Activated CD4-positive, alpha-beta T cell treated with anti-CD3 and anti-CD28 coated beads, Interleukin-2, amount 10 ng/mL, durations not matched to agents 7 days and 5 days (primary cell): ENCODE measurements around the gene TSTD2. TPM values are rescaled to one million over a fixed set of nuclear protein-coding genes. Genes with fewer than 3 reads are reported as not detected.
"Not testable (repeated sequence)": the region's sequence is repeated elsewhere in the genome, so short reads cannot be mapped to it uniquely, and the experiment has no call there.

Experiments used
- CTCF ChIA-PET: fragments of 350-600 bp; sonication (Branson Sonifier 250); formaldehyde crosslinking; loops from one replicate; lab custom pipeline; 2021; ENCODE audit warnings: antibody characterized with exemption; lab: Charles Lee
- POLR2A ChIA-PET: fragments of 350-600 bp; sonication (Branson Sonifier 250); formaldehyde crosslinking; loops from one replicate; lab custom pipeline; 2021; ENCODE audit warnings: antibody characterized with exemption; lab: Charles Lee
- DNase-seq: peaks from one replicate; pipeline ENCODE4 v3.0.0-alpha.2; 2020
- H3K27ac Mint-ChIP-seq: one replicate; pipeline ENCODE4 v1.8.0; 2021; ENCODE audit warnings: mild to moderate bottlenecking, moderate library complexity, mixed read lengths
- H3K27me3 Mint-ChIP-seq: one replicate; pipeline ENCODE4 v1.8.0; 2021; ENCODE audit warnings: mixed read lengths
- H3K36me3 Mint-ChIP-seq: one replicate; pipeline ENCODE4 v1.8.0; 2021; ENCODE audit warnings: low read depth, mixed read lengths
- H3K4me1 Mint-ChIP-seq: one replicate; pipeline ENCODE4 v1.8.0; 2021; ENCODE audit warnings: mixed read lengths
- H3K4me3 Mint-ChIP-seq: one replicate; pipeline ENCODE4 v1.8.0; 2021; ENCODE audit warnings: mild to moderate bottlenecking, moderate library complexity, mixed read lengths
- H3K9me3 Mint-ChIP-seq: one replicate; pipeline ENCODE4 v1.8.0; 2021; ENCODE audit warnings: mixed read lengths
- total RNA-seq, 2 experiments: library from RNA; stranded (reverse); gene quantifications; one replicate each; pipeline ENCODE4 v1.2.3, GENCODE V29; 2021

The TSTD2 gene
- total RNA-seq, 2 experiments from 2014 or later = 14.1 to 17.2 TPM

DNA sequence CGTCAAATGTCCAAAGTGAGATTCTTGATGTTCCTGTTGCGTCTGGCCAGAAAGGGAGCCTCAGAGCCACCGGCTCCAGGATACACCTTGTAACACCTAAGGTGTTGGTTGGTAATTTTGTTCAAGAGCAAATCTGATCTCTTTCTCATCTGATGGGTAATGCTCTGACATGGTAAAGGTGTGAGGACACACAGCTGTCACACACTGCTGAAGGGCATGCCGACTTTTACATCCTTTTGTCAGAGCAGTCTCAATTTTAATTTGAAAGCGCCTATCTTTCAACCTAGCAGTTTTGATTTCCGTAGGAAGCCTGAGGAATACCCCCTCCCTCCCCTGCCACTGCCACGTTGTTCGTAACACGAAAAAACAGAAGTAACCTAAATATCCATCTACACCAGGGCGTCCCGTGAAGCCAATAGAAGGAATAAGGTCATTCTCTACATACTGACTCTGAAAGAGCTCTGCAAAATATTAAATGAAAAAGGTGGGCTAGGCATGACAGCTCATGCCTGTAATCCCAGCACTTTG, 57.4 kb downstream of the TSTD2 start:
- POLR2A ChIA-PET = interaction anchor here (0.7 kb wide), 1 partner anchor 709 kb away, joined by 4 read pairs; no protein-coding TSS in a partner anchor
- DNase-seq = no peak

DNA sequence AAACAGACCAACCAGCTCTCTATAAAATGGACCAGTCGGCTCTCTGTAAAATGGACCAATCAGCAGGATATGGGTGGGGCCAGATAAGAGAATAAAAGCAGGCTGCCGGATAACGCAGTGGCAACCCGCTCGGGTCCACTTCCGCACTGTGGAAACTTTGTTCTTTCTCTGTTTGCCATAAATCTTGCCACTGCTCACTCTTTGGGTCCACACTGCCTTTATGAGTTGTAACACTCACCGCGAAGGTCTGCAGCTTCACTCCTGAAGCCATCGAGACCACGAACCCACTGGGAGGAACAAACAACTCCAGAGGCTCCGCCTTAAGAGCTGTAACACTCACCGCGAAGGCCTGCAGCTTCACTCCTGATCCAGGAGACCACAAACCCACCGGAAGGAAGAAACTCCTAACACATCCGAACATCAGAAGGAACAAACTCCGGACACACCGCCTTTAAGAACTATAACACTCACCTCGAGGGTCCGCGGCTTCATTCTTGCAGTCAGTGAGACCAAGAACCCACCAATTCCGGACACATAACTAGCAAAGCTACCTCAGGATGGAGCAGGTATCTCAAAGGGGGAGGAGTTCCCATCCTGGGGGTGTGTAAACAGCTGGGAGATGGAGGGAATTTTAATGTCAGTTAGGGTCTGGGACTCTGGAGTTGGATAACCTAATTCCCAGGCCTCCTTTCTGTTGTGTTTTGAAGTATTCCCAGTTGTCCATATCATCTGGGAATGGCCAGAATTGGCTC, 58.1 kb downstream of the TSTD2 start:
- H3K27ac Mint-ChIP-seq = peak overlapping the region; percentile 69
- H3K36me3 Mint-ChIP-seq, POLR2A ChIA-PET, H3K9me3 Mint-ChIP-seq, H3K27me3 Mint-ChIP-seq: not testable (repeated sequence)
- peak overlapping the region; percentile 70 for H3K4me3 Mint-ChIP-seq
- CTCF ChIA-PET = interaction anchor here (2.9 kb wide), 1 partner anchor 23 kb away, joined by 13 read pairs; no protein-coding TSS in a partner anchor
- H3K4me1 Mint-ChIP-seq = peaks cover 16% of the 10 kb centered on the region
- peak; percentile 47 for DNase-seq

More for the DNA sequence above, 57.4 kb downstream of the TSTD2 start:
- no peaks in the 10 kb centered on the region for H3K36me3 Mint-ChIP-seq
- peaks cover 16% of the 10 kb centered on the region for H3K4me1 Mint-ChIP-seq
- H3K9me3 Mint-ChIP-seq = peaks cover 5% of the 10 kb centered on the region
- H3K27ac Mint-ChIP-seq = no peak overlapping the region
- no peak overlapping the region for H3K4me3 Mint-ChIP-seq
- CTCF ChIA-PET = interaction anchor here (1.1 to 2.9 kb wide), 3 partner anchors 23 to 58 kb away, joined by 3 to 13 read pairs (median 3); no protein-coding TSS in a partner anchor
- no peaks in the 10 kb centered on the region for H3K27me3 Mint-ChIP-seq

DNA sequence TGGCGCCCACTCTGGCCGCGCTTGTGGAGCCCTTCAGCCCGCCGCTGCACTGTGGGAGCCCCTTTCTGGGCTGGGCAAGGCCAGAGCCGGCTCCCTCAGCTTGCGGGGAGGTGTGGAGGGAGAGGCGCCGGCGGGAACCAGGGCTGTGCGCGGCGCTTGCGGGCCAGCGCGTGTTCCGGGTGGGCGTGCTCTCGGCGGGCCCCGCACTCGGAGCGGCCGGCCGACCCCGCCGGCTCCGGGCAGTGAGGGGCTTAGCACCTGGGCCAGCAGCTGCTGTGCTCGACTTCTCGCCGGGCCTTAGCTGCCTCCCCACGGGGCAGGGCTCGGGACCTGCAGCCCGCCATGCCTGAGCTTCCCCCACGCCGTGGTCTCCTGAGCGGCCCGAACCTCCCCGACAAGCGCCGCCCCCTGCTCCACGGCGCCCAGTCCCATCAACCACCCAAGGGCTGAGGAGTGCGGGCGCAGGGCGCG, 59.0 kb downstream of the TSTD2 start:
- H3K4me3 Mint-ChIP-seq, POLR2A ChIA-PET, H3K9me3 Mint-ChIP-seq, CTCF ChIA-PET, H3K36me3 Mint-ChIP-seq, DNase-seq, H3K27ac Mint-ChIP-seq, H3K27me3 Mint-ChIP-seq: not testable (repeated sequence)
- H3K4me1 Mint-ChIP-seq = peaks cover 16% of the 10 kb centered on the region

DNA sequence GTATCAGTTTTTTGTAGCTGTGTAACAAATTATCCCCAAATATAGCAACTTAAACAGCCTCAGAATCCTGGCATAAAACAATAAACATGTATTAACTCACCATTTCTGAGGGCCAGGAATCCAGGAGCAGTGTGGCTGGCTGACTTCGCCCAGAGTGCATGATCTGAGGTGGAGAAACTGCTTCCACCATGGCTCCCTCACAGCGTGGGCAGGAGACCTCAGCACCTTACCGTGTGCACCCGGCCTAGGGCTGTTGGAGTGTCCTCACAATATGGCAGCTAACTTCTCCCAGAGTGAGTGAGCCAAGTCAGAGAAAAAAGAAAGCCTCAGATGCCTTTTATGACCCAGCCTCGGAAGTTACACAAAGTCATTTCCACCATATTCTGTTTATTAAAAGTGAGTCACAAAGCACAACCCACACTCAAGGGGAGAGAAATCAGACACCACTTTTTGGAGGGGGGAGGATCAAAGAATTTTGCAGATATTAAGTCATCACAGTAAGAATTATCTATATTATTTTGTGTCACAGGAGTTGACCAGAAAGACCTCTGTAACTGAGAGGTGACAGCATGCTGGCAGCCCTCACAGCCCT, 59.6 kb downstream of the TSTD2 start:
- ChIA-PET CTCF (interaction anchor here (1.1 kb wide), 1 partner anchor 68 kb away, joined by 3 read pairs; no protein-coding TSS in a partner anchor), POLR2A (no interaction called here)
- DNase-seq = no peak
- H3K9me3 Mint-ChIP-seq = peaks cover 5% of the 10 kb centered on the region
- H3K27me3 Mint-ChIP-seq = no peaks in the 10 kb centered on the region
- H3K27ac Mint-ChIP-seq = no peak overlapping the region
- H3K4me3 Mint-ChIP-seq = no peak overlapping the region
- H3K4me1 Mint-ChIP-seq = peaks cover 16% of the 10 kb centered on the region
- H3K36me3 Mint-ChIP-seq = no peaks in the 10 kb centered on the region

DNA sequence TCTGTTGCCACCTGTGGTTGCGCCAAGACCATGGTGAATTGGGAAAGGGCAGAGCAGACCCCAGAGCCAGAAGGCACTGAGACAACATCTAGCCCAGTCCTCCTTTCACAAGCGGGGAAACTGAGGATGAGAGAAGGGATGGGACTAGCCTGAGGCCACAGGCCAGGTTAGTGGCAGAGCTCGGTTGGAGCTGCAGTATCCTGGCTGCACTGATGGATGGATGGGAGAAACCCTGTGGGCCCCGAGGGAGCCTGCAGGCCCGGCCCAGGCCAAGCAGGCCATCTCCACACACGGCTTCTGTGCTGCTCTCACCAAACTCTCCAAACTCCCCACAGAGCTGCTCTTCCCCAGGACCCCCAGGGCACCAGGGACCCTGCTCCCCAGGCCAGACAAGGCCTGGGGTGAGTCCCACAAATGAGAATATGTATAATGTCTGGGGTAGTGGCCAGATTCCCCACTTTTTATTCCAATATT, 60.2 kb downstream of the TSTD2 start:
- H3K4me1 Mint-ChIP-seq = peaks cover 16% of the 10 kb centered on the region
- H3K9me3 Mint-ChIP-seq = peaks cover 5% of the 10 kb centered on the region
- no peaks in the 10 kb centered on the region for H3K36me3 Mint-ChIP-seq
- no peak overlapping the region for H3K27ac Mint-ChIP-seq
- no peak overlapping the region for H3K4me3 Mint-ChIP-seq
- POLR2A ChIA-PET = no interaction called here
- no peaks in the 10 kb centered on the region for H3K27me3 Mint-ChIP-seq
- CTCF ChIA-PET = interaction anchor here (1.1 kb wide), 1 partner anchor 67 kb away, joined by 3 read pairs; no protein-coding TSS in a partner anchor
- DNase-seq = no peak

DNA sequence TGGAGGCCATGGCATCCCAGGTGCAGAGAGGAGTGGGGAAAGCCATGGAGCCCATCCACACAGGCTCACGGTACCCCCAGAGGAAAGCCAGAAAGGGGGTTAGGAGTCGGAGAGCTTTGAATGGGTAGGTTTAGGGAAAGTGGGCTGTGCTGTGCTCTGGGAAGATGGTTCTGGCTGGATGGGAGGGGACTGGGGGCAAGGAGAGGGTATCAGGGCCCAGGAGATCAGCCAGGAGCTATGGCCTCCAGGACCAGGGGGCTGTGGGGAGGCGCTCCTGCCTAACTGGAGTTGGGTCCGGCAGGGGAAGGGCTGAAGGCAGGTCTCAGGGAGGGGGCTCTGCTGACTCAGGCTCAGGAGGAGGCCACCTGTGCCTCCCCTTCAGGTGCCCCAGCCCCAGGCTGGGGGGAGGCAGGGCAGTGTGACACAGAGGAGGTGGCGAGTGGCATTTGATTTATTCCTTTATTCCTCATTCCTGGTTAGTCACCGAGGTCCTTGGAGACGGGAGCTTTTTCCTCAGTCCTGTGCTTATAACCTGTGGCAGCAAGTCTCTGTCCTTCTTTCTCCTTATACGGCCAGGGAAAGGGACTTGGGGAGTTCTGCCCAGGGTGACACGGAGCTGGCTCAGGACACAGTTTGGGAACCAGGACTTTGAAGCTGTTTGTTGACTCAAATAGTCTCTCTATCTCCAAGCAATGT, 60.8 kb downstream of the TSTD2 start:
- Mint-ChIP-seq H3K27ac (peak overlapping the region; percentile 34), H3K36me3 (no peaks in the 10 kb centered on the region), H3K9me3 (peaks cover 5% of the 10 kb centered on the region), H3K4me3 (no peak overlapping the region), H3K4me1 (peaks cover 16% of the 10 kb centered on the region), H3K27me3 (no peaks in the 10 kb centered on the region)
- ChIA-PET CTCF (interaction anchor here (1.1 kb wide), 1 partner anchor 67 kb away, joined by 3 read pairs; no protein-coding TSS in a partner anchor), POLR2A (no interaction called here)
- DNase-seq = no peak

DNA sequence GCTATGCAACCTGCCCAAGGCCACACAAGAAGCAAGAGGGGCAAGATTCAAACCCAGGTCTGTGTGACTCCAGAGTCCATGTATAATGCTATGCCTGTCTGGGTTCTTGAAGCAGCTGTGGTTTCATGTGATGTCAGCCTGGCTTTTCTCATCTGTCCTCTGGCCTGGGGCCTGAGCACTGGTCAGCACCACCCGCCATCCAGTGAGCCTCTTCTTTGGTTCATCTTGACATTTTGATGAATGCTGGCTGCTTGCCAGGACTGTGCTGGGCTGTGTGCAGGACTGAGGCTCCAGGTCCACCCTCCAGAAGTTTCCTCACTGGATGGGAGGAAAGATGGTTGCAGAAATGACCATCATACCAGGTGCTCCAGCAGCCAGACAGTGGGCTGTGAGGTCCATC, 61.5 kb downstream of the TSTD2 start:
- peaks cover 5% of the 10 kb centered on the region for H3K9me3 Mint-ChIP-seq
- no peaks in the 10 kb centered on the region for H3K36me3 Mint-ChIP-seq
- ChIA-PET CTCF (no interaction called here), POLR2A (no interaction called here)
- DNase-seq = no peak
- no peak overlapping the region for H3K27ac Mint-ChIP-seq
- peaks cover 16% of the 10 kb centered on the region for H3K4me1 Mint-ChIP-seq
- no peak overlapping the region for H3K4me3 Mint-ChIP-seq
- no peaks in the 10 kb centered on the region for H3K27me3 Mint-ChIP-seq

DNA sequence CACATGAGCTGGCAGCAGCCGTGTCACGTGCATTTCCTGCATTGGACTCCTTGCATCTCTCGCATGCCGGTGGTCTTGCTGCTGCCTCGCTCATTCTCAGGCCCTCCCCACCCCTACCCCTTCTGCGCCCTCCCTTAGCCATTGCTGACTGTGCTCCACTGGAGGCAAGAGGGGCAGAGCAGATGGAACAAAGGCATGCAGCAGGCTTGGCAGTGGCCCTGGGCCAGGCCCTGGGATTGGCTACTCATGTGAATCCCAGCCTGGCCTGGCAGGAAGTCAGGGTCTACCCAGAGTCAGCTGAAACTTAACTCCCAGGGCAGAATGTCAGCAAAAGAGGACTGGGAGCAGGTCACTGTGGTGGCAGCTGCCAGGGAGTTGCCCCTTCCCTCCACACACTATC, 62.3 kb downstream of the TSTD2 start:
- ChIA-PET CTCF (interaction anchor here (1.0 kb wide), 1 partner anchor 28 kb away, joined by 3 read pairs; no protein-coding TSS in a partner anchor), POLR2A (no interaction called here)
- peaks cover 5% of the 10 kb centered on the region for H3K9me3 Mint-ChIP-seq
- H3K27ac Mint-ChIP-seq = no peak overlapping the region
- no peaks in the 10 kb centered on the region for H3K36me3 Mint-ChIP-seq
- no peak overlapping the region for H3K4me3 Mint-ChIP-seq
- H3K27me3 Mint-ChIP-seq = no peaks in the 10 kb centered on the region
- peaks cover 15% of the 10 kb centered on the region for H3K4me1 Mint-ChIP-seq
- no peak for DNase-seq

DNA sequence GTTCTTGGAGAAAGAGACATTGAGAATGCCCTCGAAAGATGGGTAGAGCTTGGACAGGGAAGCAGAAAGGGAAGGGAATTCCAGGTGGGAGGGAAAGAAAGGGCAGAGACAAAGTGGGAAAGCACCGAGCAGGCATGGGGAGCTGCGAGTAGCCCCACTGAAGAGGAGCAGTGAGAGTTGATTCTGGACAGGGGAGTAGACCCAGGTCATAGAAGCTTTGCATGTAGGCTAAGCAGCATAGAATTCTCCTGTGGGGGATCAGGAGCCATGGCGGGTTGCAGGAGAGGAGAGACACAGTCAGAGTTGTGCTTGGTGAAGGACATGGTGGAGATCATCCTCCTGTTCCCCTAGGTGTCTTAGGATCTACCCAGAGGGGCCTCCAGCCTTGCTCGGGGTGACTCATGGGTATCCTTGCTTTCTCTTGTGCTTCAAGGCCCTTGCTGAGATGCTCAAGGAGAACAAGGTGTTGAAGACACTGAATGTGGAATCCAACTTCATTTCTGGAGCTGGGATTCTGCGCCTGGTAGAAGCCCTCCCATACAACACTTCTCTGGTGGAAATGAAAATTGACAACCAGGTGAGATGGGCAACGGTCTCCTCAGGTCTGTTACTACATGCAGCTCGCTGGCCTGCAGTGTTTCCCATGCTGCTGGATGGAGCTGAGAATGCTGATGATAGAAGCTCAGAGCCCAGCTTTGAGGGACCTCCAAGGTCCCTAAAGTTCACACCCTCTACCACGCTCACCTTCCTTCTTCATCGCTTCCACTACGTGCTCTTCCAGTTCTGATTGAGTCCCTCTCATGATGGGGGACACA, 64.5 kb downstream of the TSTD2 start:
- no peaks in the 10 kb centered on the region for H3K36me3 Mint-ChIP-seq
- H3K4me3 Mint-ChIP-seq = no peak overlapping the region
- no peak overlapping the region for H3K27ac Mint-ChIP-seq
- H3K9me3 Mint-ChIP-seq = peaks cover 1% of the 10 kb centered on the region
- H3K27me3 Mint-ChIP-seq = no peaks in the 10 kb centered on the region
- ChIA-PET POLR2A (no interaction called here), CTCF (interaction anchor here (0.9 to 3.1 kb wide), 2 partner anchors 10 to 30 kb away, joined by 3 to 9 read pairs; no protein-coding TSS in a partner anchor)
- no peak for DNase-seq
- H3K4me1 Mint-ChIP-seq = peaks cover 2% of the 10 kb centered on the region

DNA sequence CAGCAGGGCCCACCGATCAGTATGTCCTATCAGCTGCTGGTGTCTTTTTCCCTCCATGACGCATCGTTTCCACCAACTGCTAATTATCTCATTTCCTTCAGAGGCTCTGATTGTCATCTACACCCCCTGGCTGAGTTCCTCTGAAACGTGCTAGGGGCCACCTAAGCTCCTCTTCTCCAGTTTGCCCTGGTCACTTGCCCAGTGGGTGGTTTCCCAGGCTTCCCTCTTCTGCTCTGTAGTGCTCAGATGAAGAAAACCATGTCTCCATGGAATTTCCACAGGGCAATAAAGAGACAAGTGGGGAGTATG, 65.3 kb downstream of the TSTD2 start:
- POLR2A ChIA-PET = no interaction called here
- Mint-ChIP-seq H3K27ac (no peak overlapping the region), H3K36me3 (no peaks in the 10 kb centered on the region), H3K9me3 (no peaks in the 10 kb centered on the region), H3K27me3 (no peaks in the 10 kb centered on the region), H3K4me1 (no peaks in the 10 kb centered on the region), H3K4me3 (no peak overlapping the region)
- CTCF ChIA-PET = interaction anchor here (3.1 kb wide), 1 partner anchor 31 kb away, joined by 9 read pairs; no protein-coding TSS in a partner anchor
- DNase-seq = no peak

DNA sequence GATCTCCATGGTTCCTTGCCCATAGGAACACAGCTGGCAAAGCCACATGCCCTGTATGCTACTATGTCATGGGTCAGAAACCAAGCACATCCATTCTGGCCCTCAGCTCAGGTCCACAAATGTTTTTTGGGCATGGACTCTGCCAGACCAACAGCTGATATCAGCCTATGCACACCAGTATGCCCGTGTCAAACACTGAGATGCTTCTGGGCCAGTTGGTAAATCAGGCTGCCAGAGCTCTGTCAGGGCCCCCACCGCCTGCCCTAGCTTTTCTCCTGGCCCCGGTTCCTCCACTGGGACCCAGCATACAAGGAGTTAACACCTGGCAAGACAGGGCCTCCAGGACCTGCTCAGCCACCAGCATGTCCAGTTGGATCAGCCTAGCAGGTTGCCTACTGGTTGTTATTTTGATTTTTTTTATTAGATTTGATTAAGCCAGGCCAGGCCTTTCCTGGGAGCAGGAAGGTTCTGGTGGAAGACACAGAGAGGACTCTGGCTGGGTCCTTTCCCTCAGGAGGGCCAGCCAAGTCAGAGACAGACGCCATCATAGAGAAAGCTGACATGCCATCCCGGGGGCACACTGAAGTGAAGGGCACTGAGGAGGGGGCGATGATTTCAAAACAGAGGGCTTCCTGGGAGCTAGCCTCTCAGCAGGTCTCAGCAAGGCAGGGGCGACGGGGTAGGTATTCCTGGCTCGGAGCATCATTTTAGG, 65.8 kb downstream of the TSTD2 start:
- CTCF ChIA-PET = interaction anchor here (1.0 to 3.1 kb wide), 2 partner anchors 28 to 31 kb away, joined by 3 to 9 read pairs; no protein-coding TSS in a partner anchor
- Mint-ChIP-seq H3K27me3 (no peaks in the 10 kb centered on the region), H3K27ac (no peak overlapping the region), H3K4me1 (no peaks in the 10 kb centered on the region), H3K36me3 (no peaks in the 10 kb centered on the region), H3K4me3 (no peak overlapping the region), H3K9me3 (no peaks in the 10 kb centered on the region)
- DNase-seq = no peak
- POLR2A ChIA-PET = no interaction called here
